ENCODE results near the gene TAF15. TPM values are rescaled to one million over a fixed set of nuclear protein-coding genes. Genes with fewer than 3 reads are reported as not detected.

TAF15 gene
- 52.9 and 64.1 TPM in 2 replicates for total RNA-seq

GRCh38 chr17:35808962-35809854, at the start of gene TAF15:
TAF15 (plus strand) TSS chr17:35809484; CDS start chr17:35809570, 86 bp downstream.

GRCh38 chr17:35760587-35760986, 48.7 kb upstream of the TAF15 start, which contains the start of gene C17orf50:
C17orf50 (plus strand) TSS chr17:35760887; CDS start chr17:35760942, 55 bp downstream.

GRCh38 chr17:35795007-35795870, 14.0 kb upstream of the TAF15 start, which contains the start of gene MMP28:
MMP28 (minus strand) TSS chr17:35795641; CDS start chr17:35795377, 264 bp downstream.

GRCh38 chr17:35868737-35869136, 59.5 kb downstream of the TAF15 start, which contains the start of gene HEATR9:
HEATR9 (minus strand) TSS chr17:35868891; CDS start chr17:35868742, 149 bp downstream.

GRCh38 chr17:35879773-35880654, 70.7 kb downstream of the TAF15 start, which contains the start of gene CCL5:
CCL5 (minus strand) TSS chr17:35880360.

Other genes with a start within 250 kb of the TAF15 start
- not detected in 2 replicates for gene SLFN14, start 248.7 kb upstream of the TAF15 start, total RNA-seq
- gene PEX12, start 230.9 kb upstream of the TAF15 start, total RNA-seq = 2.3 and 2.6 TPM in 2 replicates
- 83.5 and 84.5 TPM in 2 replicates for gene AP2B1, start 222.2 kb upstream of the TAF15 start, total RNA-seq
- 0.15 and 0.32 TPM in 2 replicates for gene RASL10B, start 77.8 kb upstream of the TAF15 start, total RNA-seq
- gene GAS2L2, start 56.2 kb upstream of the TAF15 start, total RNA-seq = not detected in 2 replicates
- not detected in 2 replicates for gene C17orf50, start 48.6 kb upstream of the TAF15 start, total RNA-seq
- gene MMP28, start 13.8 kb upstream of the TAF15 start, total RNA-seq = 4.6 and 10.4 TPM in 2 replicates
- gene HEATR9, start 59.4 kb downstream of the TAF15 start, total RNA-seq = not detected in 2 replicates
- 0.15 TPM in 1 of 2 replicates, not detected in the other for gene CCL5, start 70.9 kb downstream of the TAF15 start, total RNA-seq
- gene RDM1, start 121.3 kb downstream of the TAF15 start, total RNA-seq = 0.46 TPM in 1 of 2 replicates, not detected in the other
- gene LYZL6, start 134.2 kb downstream of the TAF15 start, total RNA-seq = not detected in 2 replicates
- gene CCL16, start 172.0 kb downstream of the TAF15 start, total RNA-seq = 0.32 TPM in 1 of 2 replicates, not detected in the other
- 0.91 and 2.3 TPM in 2 replicates for gene CCL14, start 177.2 kb downstream of the TAF15 start, total RNA-seq
- gene CCL15, start 192.1 kb downstream of the TAF15 start, total RNA-seq = not detected in 2 replicates
- gene CCL23, start 208.5 kb downstream of the TAF15 start, total RNA-seq = not detected in 2 replicates

Data from epithelial cell of umbilical artery (primary cell).